RWPE2 (cell line): ENCODE results near the gene PIM3.
A peak's percentile ranks its signal among the peaks of the same experiment; 100 is the strongest.

ENCODE experiments used
- ATAC-seq: fragments of 200-7000 bp; cut with Tn5 transposase; 3 replicates; pipeline ENCODE4 v1.9.1; 2021; ENCODE audit warnings: low read depth
- DNase-seq: peaks from one replicate; pipeline ENCODE4 v3.0.0-alpha.2; 2020; ENCODE audit warnings: low spot score
- H3K27ac ChIP-seq: fragments of 450-650 bp; 2 replicates; pipeline ENCODE4 v1.5.1; 2017; ENCODE audit warnings: mild to moderate bottlenecking; ENCODE audit not compliant: poor library complexity, severe bottlenecking
- H3K27me3 ChIP-seq: fragments of 250-450 bp; sonication (Bioruptor Pico); 2 replicates; pipeline ENCODE4 v1.5.1; 2021; ENCODE audit warnings: mild to moderate bottlenecking, moderate library complexity; ENCODE audit not compliant: insufficient read depth, poor library complexity, severe bottlenecking
- H3K36me3 ChIP-seq: fragments of 250-450 bp; sonication (Bioruptor Pico); 2 replicates; pipeline ENCODE4 v1.5.1; 2020; ENCODE audit warnings: low read depth, mild to moderate bottlenecking, moderate library complexity
- H3K4me1 ChIP-seq: fragments of 250-450 bp; sonication (Bioruptor Pico); 2 replicates; pipeline ENCODE4 v1.5.1; 2021; ENCODE audit warnings: mild to moderate bottlenecking, moderate library complexity; ENCODE audit not compliant: insufficient read depth, poor library complexity, severe bottlenecking
- H3K4me3 ChIP-seq: fragments of 250-450 bp; sonication (Bioruptor Pico); 2 replicates; pipeline ENCODE4 v1.5.1; 2021; ENCODE audit warnings: mild to moderate bottlenecking, moderate library complexity; ENCODE audit not compliant: severe bottlenecking
- H3K9me3 ChIP-seq: fragments of 250-450 bp; sonication (Bioruptor Pico); 2 replicates; pipeline ENCODE4 v1.5.1; 2021; ENCODE audit warnings: mild to moderate bottlenecking, moderate library complexity; ENCODE audit not compliant: severe bottlenecking
- TF ChIP-seq, protein P1 (sequence below): fragments of 450-650 bp; IDR thresholded peaks from one replicate; pipeline ENCODE4 v1.5.1; 2017; ENCODE audit warnings: mild to moderate bottlenecking, moderate library complexity; ENCODE audit not compliant: poor library complexity, severe bottlenecking

Gene PIM3

DNA sequence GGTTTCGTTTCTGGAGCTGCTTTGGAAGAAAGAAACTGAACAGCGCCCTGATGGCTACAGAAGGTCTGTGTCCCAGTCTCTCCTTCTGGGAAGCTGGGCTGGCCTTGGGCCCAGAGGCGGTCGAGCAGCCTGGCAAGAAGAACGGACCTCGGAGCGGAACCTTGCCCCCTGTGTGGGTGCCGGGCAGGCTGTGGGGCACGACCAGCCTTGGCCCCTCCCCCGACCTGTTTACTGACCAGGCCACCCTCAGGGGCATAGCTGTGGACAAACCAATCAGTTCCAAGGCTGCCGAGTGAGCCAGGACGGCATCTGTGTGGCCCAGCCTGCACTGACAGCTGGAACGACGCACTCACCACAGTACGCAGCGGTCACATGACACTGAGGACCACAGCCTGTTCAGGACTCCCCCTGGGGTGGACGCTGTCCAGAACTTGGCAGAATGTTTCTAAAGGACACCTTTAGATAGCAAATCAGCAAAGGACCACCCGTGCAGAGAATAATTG is 7.2 kb downstream of the PIM3 start:
- no peaks in the 10 kb centered on the region for H3K9me3 ChIP-seq
- peaks cover 24% of the 10 kb centered on the region for H3K36me3 ChIP-seq
- H3K27me3 ChIP-seq = no peaks in the 10 kb centered on the region
- no peak overlapping the region for H3K4me3 ChIP-seq
- H3K4me1 ChIP-seq = peaks cover 15% of the 10 kb centered on the region
- no peak for ATAC-seq
- no peak for DNase-seq
- no peak overlapping the region for H3K27ac ChIP-seq
- TF ChIP-seq, protein P1, sequence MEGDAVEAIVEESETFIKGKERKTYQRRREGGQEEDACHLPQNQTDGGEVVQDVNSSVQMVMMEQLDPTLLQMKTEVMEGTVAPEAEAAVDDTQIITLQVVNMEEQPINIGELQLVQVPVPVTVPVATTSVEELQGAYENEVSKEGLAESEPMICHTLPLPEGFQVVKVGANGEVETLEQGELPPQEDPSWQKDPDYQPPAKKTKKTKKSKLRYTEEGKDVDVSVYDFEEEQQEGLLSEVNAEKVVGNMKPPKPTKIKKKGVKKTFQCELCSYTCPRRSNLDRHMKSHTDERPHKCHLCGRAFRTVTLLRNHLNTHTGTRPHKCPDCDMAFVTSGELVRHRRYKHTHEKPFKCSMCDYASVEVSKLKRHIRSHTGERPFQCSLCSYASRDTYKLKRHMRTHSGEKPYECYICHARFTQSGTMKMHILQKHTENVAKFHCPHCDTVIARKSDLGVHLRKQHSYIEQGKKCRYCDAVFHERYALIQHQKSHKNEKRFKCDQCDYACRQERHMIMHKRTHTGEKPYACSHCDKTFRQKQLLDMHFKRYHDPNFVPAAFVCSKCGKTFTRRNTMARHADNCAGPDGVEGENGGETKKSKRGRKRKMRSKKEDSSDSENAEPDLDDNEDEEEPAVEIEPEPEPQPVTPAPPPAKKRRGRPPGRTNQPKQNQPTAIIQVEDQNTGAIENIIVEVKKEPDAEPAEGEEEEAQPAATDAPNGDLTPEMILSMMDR = no peak

- Histone ChIP-seq H3K9me3 (no peaks in the 10 kb centered on the region), H3K27me3 (no peaks in the 10 kb centered on the region), H3K4me1 (peaks cover 9% of the 10 kb centered on the region), H3K36me3 (peaks cover 18% of the 10 kb centered on the region), H3K4me3 (no peak overlapping the region), H3K27ac (no peak overlapping the region)
- TF ChIP-seq, protein P1 = no peak
- DNase-seq (no peak), ATAC-seq (0 out of 3 replicates have a peak, but pooled peaks have one; percentile 1)
Observed at GRCh38 chr22:49968313-49968830, 7.8 kb downstream of the PIM3 start.

- peak; percentile 59 for DNase-seq
- H3K27me3 ChIP-seq = no peaks in the 10 kb centered on the region
- TF ChIP-seq, protein P1 = no peak
- no peak overlapping the region for H3K4me3 ChIP-seq
- 0 out of 3 replicates have a peak, but pooled peaks have one; percentile 1 for ATAC-seq
- no peak overlapping the region for H3K27ac ChIP-seq
- peaks cover 4% of the 10 kb centered on the region for H3K4me1 ChIP-seq
- H3K36me3 ChIP-seq = peaks cover 11% of the 10 kb centered on the region
- H3K9me3 ChIP-seq = no peaks in the 10 kb centered on the region
Observed at GRCh38 chr22:49968831-49969661, 8.5 kb downstream of the PIM3 start.

GRCh38 chr22:49969751-49970527 is 9.4 kb downstream of the PIM3 start:
- Histone ChIP-seq H3K4me1 (peaks cover 4% of the 10 kb centered on the region), H3K27me3 (no peaks in the 10 kb centered on the region), H3K9me3 (no peaks in the 10 kb centered on the region), H3K27ac (peak overlapping the region; percentile 12), H3K36me3 (peaks cover 4% of the 10 kb centered on the region; the same call in 1 of the 2 replicates), H3K4me3 (no peak overlapping the region)
- no peak for ATAC-seq
- TF ChIP-seq, protein P1 = no peak
- no peak for DNase-seq
